ENCODE measurements around the gene WIPF1. TPM values are rescaled to one million over a fixed set of nuclear protein-coding genes. Genes with fewer than 3 reads are reported as not detected.

Gene WIPF1
- total and polyA plus RNA-seq, 2 of the 13 experiments (the other 11 are each of a cell fraction or from before 2014, with no cell fraction given), result 0.01 TPM; not detected in 1

DNA sequence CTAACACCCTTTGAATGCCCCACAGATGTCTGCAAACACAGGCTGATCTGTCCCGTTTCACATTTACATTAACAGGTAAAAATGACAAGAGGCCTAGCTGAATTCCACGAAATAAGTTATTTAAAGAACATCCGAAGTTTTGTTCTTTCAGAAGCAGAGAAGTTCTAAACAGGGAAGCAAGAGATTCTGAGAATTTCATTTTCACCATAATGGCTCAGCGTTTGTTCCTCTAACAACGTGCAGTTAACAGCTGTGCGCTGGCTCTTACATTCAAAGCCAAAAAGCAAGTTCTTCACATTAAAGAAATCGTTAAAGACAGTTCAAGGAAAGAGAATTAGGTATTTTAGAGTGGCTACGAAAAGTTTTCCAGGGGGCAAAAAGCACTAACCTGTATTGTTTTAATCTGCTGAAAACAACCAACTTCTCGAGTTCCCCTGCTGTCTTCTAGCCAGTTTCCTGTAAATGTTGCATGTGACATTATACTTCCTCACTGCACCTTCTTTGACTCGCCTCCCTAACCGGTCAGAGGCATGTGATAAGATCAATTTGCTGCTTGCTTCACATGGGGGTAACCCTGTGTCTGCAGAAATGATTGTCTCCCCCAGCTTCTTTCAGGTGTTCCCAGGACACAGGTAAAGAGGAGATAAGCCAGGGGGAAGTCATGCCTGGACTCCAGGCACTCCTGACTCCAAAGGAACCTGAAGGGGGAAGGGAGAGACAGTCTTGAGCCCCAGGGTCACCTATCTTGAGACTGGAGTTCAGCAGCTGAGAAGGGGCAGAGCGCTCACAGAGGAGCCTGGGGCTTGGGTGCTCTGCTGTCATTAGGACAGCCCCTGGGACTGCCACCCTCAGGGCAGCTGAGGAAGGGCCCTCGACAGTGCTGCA lies 36.8 kb upstream of the WIPF1 start:
- ATAC-seq, result peak; percentile 85
- H3K9ac ChIP-seq (ENCODE audit: insufficient read depth, low read depth, low read length), result no peak overlapping the region
- TF ChIP-seq TEAD3 (CRISPR knock-in tag; optimal IDR thresholded peaks at IDR 0.05; ENCODE audit: borderline replicate concordance) (no peak), FOXA1 (IDR thresholded peaks at IDR 0.05) (no peak), FOXA1 (CRISPR knock-in tag; IDR thresholded peaks at IDR 0.05) (no peak), CCAR2 (optimal IDR thresholded peaks at IDR 0.05; ENCODE audit: low read depth, low read length) (no peak), ZNF260 (CRISPR knock-in tag; IDR thresholded peaks at IDR 0.05; ENCODE audit: borderline replicate concordance, low read depth) (no peak), RBM39 (IDR thresholded peaks at IDR 0.05; ENCODE audit: low read depth, low read length, poor library complexity, severe bottlenecking) (no peak), PBX3 (CRISPR knock-in tag; IDR thresholded peaks at IDR 0.05; ENCODE audit: borderline replicate concordance) (no peak), ZSCAN21 (CRISPR knock-in tag; IDR thresholded peaks at IDR 0.05; ENCODE audit: borderline replicate concordance) (no peak), DNMT1 (CRISPR knock-in tag; IDR thresholded peaks at IDR 0.05) (no peak), FLYWCH1 (CRISPR knock-in tag; IDR thresholded peaks at IDR 0.05) (no peak), SP2 (CRISPR knock-in tag; IDR thresholded peaks at IDR 0.05) (no peak), HNF4A (CRISPR knock-in tag; IDR thresholded peaks at IDR 0.05) (no peak), ARHGAP35 (CRISPR knock-in tag; IDR thresholded peaks at IDR 0.05; ENCODE audit: borderline replicate concordance) (no peak), ASH2L (IDR thresholded peaks at IDR 0.05; ENCODE audit: insufficient read length, low read depth, low read length) (no peak), REXO4 (CRISPR knock-in tag; IDR thresholded peaks at IDR 0.05; ENCODE audit: borderline replicate concordance) (no peak)
- TF ChIP-seq, protein P1, sequence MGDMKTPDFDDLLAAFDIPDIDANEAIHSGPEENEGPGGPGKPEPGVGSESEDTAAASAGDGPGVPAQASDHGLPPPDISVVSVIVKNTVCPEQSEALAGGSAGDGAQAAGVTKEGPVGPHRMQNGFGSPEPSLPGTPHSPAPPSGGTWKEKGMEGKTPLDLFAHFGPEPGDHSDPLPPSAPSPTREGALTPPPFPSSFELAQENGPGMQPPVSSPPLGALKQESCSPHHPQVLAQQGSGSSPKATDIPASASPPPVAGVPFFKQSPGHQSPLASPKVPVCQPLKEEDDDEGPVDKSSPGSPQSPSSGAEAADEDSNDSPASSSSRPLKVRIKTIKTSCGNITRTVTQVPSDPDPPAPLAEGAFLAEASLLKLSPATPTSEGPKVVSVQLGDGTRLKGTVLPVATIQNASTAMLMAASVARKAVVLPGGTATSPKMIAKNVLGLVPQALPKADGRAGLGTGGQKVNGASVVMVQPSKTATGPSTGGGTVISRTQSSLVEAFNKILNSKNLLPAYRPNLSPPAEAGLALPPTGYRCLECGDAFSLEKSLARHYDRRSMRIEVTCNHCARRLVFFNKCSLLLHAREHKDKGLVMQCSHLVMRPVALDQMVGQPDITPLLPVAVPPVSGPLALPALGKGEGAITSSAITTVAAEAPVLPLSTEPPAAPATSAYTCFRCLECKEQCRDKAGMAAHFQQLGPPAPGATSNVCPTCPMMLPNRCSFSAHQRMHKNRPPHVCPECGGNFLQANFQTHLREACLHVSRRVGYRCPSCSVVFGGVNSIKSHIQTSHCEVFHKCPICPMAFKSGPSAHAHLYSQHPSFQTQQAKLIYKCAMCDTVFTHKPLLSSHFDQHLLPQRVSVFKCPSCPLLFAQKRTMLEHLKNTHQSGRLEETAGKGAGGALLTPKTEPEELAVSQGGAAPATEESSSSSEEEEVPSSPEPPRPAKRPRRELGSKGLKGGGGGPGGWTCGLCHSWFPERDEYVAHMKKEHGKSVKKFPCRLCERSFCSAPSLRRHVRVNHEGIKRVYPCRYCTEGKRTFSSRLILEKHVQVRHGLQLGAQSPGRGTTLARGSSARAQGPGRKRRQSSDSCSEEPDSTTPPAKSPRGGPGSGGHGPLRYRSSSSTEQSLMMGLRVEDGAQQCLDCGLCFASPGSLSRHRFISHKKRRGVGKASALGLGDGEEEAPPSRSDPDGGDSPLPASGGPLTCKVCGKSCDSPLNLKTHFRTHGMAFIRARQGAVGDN (CRISPR knock-in tag; IDR thresholded peaks at IDR 0.05), result no peak
- H3K4me1 ChIP-seq (ENCODE audit: insufficient read depth, low read length), result no peaks in the 10 kb centered on the region
- 12% methylated on average over 11 of the region's 13 CpGs for WGBS (ENCODE audit: low lambda C conversion rate)
- FAIRE-seq, result no peak
- peaks cover 2 to 26% of the 10 kb centered on the region in 2 experiments; a peak in 3 of 5 replicates for H3K27me3 ChIP-seq (ENCODE audit: control insufficient read depth in 1 of 2, insufficient read depth in 2 of 2, low read length in 2 of 2)
- intact Hi-C loops (cut with micrococcal nuclease; ENCODE audit: unreplicated experiment), result no loop called here
- CTCF ChIA-PET (ENCODE audit: low intra/inter-chr PET ratio, low total read pairs), result no interaction called here
- H3K79me2 ChIP-seq (ENCODE audit: insufficient read depth, low read length), result no peaks in the 10 kb centered on the region
- H3K27ac ChIP-seq (ENCODE audit: extremely low read length, insufficient read depth, low read length), result no peak overlapping the region
- BruUV-seq (replicated peaks), result no TSS peak
- H4K20me1 ChIP-seq (ENCODE audit: insufficient read depth, low read length), result no peaks in the 10 kb centered on the region; the same call in 1 of the 2 replicates
- no peak for DNase-seq (ENCODE audit: low spot score)
- in situ Hi-C loops (cut with HindIII; ENCODE audit: extremely low pct_ligation_motif_present, low pct_unique_long_range_greater_than_20kb), result no loop called here
- POLR2A ChIA-PET, result no interaction called here
- H3K36me3 ChIP-seq (replicated peaks in 1 of 2; ENCODE audit: control insufficient read depth in 1 of 2, insufficient read depth in 2 of 2, low read length in 2 of 2), result no peaks in the 10 kb centered on the region
- no peak overlapping the region for H3K4me2 ChIP-seq (ENCODE audit: low read depth, low read length)
- no peaks in the 10 kb centered on the region for H3K9me3 ChIP-seq (ENCODE audit: low read length)
- H2AFZ ChIP-seq (ENCODE audit: low read length), result no peak overlapping the region
- H3K4me3 ChIP-seq (replicated peaks in 1 of 3; ENCODE audit: insufficient read depth in 1 of 3, low read depth in 2 of 3, low read length in 3 of 3), result no peak overlapping the region
